NCI-H1417 (cell line): ENCODE results near the gene PTPRJ.
"Not testable (repeated sequence)": the region's sequence is repeated elsewhere in the genome, so short reads cannot be mapped to it uniquely, and the experiment has no call there.

Experiments
- DNase-seq, 3 experiments: peaks; one replicate each; lab custom pipeline; 2025; lab: John Stamatoyannopoulos, UW

PTPRJ gene

GRCh38 chr11:48163360-48164100 lies 183.2 kb downstream of the PTPRJ start:
- DNase-seq, result no peak

GRCh38 chr11:48164836-48165235 lies 184.5 kb downstream of the PTPRJ start:
- no peak for DNase-seq

- no peak for DNase-seq
Observed at GRCh38 chr11:48165426-48165825, 185.1 kb downstream of the PTPRJ start.

- DNase-seq, result no peak
Observed at GRCh38 chr11:48167380-48167779, 187.0 kb downstream of the PTPRJ start.

GRCh38 chr11:48168815-48169214 lies 188.5 kb downstream of the PTPRJ start:
- DNase-seq, result no peak

- DNase-seq, result no peak
Observed at GRCh38 chr11:48169259-48169658, 188.9 kb downstream of the PTPRJ start.

GRCh38 chr11:48169717-48170116 lies 189.4 kb downstream of the PTPRJ start:
- no peak for DNase-seq

GRCh38 chr11:48170241-48171233 lies 190.2 kb downstream of the PTPRJ start:
- DNase-seq, result no peak

GRCh38 chr11:48172818-48173609 lies 192.7 kb downstream of the PTPRJ start:
- DNase-seq, result peak; percentile 33 to 66 (median 55)

- DNase-seq, result no peak
Observed at GRCh38 chr11:48177661-48178060, 197.3 kb downstream of the PTPRJ start.

- DNase-seq, result no peak
Observed at GRCh38 chr11:48180627-48181026, 200.3 kb downstream of the PTPRJ start.

GRCh38 chr11:48182860-48183526 lies 202.6 kb downstream of the PTPRJ start:
- no peak for DNase-seq

- DNase-seq, result no peak
Observed at GRCh38 chr11:48184452-48184851, 204.1 kb downstream of the PTPRJ start.

GRCh38 chr11:48190906-48191654 lies 210.7 kb downstream of the PTPRJ start:
- DNase-seq, result not testable (repeated sequence)

GRCh38 chr11:48193876-48194275 lies 213.5 kb downstream of the PTPRJ start:
- DNase-seq, result no peak

- DNase-seq, result no peak
Observed at GRCh38 chr11:48207881-48208280, 227.5 kb downstream of the PTPRJ start.

GRCh38 chr11:48210052-48210451 lies 229.7 kb downstream of the PTPRJ start:
- no peak for DNase-seq

- DNase-seq, result no peak
Observed at GRCh38 chr11:48216510-48216909, 236.2 kb downstream of the PTPRJ start, which contains the start of gene OR4B1. Gene OR4B1 (plus strand): TSS chr11:48216810. CDS start chr11:48216810, 0 bp downstream.
